Fibroblast of lung (primary cell): ENCODE results near the gene R3HCC1L.

Experiments used
- CTCF ChIP-seq, 2 donors: IDR thresholded peaks in 1 of 2; conservative IDR thresholded peaks in 1 of 2; 1 replicate in 1 of 2; 2 replicates in 1 of 2; pipeline ENCODE4 v1.5.1; 2011 to 2012; ENCODE audit warnings: low read length in 2 of 2, control low read depth in 1 of 2, inconsistent platforms in 1 of 2, low read depth in 1 of 2, mild to moderate bottlenecking in 1 of 2
- EZH2 ChIP-seq: IDR thresholded peaks from 2 replicates; pipeline ENCODE4 v1.5.1; 2012; ENCODE audit warnings: low read length, control low read depth, mild to moderate bottlenecking; ENCODE audit errors: missing control alignments

DNA sequence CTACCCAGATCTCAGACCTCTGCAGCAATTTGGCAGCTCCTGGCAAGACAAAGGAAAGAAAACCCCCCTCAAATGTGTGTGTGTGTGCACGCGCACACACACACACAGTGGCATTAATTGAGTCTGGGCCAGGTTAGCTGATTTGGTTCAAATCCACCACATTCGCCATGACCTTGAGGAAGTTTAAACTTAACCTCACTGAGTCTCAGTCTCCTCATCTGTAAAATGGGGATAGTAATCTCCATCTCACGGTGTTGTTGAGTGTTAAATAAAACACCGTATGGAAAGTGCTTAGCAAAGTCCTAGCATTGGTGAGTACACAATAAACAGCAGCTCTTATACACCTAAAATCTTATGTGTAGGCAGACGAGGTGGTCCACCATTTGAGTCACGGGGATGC is 128.6 kb downstream of the R3HCC1L start:
- TF ChIP-seq CTCF (conservative IDR thresholded peaks at IDR 0.05 in 1 of 2, IDR thresholded peaks at IDR 0.05 in 1 of 2; ENCODE audit: low read depth in 1 of 2, low read length in 2 of 2) = no peak
- no peak for TF ChIP-seq EZH2
